Measurements from ENCODE around the gene STK32B.

GRCh38 chr4:5403746-5404497 lies 352.6 kb downstream of the STK32B start:
- TF ChIP-seq CHD1 (IDR thresholded peaks at IDR 0.05; ENCODE audit: low read length) = no peak
- no peak for TF ChIP-seq EZH2 (IDR thresholded peaks at IDR 0.05; ENCODE audit: borderline replicate concordance, low read depth, low read length)
